OCI-LY7 (cell line): Measurements from ENCODE around the gene MRNIP. TPM values are rescaled to one million over a fixed set of nuclear protein-coding genes. Genes with fewer than 3 reads are reported as not detected.

Source experiments
- BruUV-seq: library from RNA; stranded (reverse); fragments of 400-500 nt; replicated peaks from 2 replicates; lab custom pipeline; 2021; lab: Mats Ljungman, UMichigan
- CTCF ChIA-PET: fragments of 300-600 bp; sonication (Branson Sonifier 250); formaldehyde crosslinking; loops from one replicate; lab custom pipeline; 2022; ENCODE audit warnings: antibody characterized with exemption; ENCODE audit not compliant: unreplicated experiment; lab: Charles Lee
- POLR2A ChIA-PET: fragments of 300-600 bp; sonication (Branson Sonifier 250); formaldehyde crosslinking; loops from one replicate; lab custom pipeline; 2022; ENCODE audit warnings: antibody characterized with exemption; lab: Charles Lee
- DNase-seq: peaks from one replicate; pipeline ENCODE4 v3.0.0-alpha.2; 2015; ENCODE audit warnings: low spot score
- H2AFZ ChIP-seq: fragments of 200-600 bp; sonication (generic), shearing (Covaris generic); 2 replicates; pipeline ENCODE4 v1.6.1; 2014; ENCODE audit warnings: mild to moderate bottlenecking, antibody characterized with exemption, low read length, moderate library complexity
- H3K27ac ChIP-seq: fragments of 200-600 bp; sonication (generic); 2 replicates; pipeline ENCODE4 v1.5.1; 2014; ENCODE audit warnings: mixed run types, low read depth, mild to moderate bottlenecking, moderate library complexity, low read length, inconsistent platforms; ENCODE audit not compliant: poor library complexity, severe bottlenecking
- H3K36me3 ChIP-seq: fragments of 200-600 bp; sonication (generic); 2 replicates; pipeline ENCODE4 v1.6.1; 2014; ENCODE audit warnings: mild to moderate bottlenecking, antibody characterized with exemption, low read length, moderate library complexity, mixed read lengths; ENCODE audit not compliant: insufficient read depth
- H3K4me1 ChIP-seq: fragments of 200-600 bp; sonication (generic); 2 replicates; pipeline ENCODE4 v1.5.1; 2014; ENCODE audit warnings: mild to moderate bottlenecking, low read length; ENCODE audit not compliant: insufficient read depth, poor library complexity, severe bottlenecking
- H3K4me2 ChIP-seq: fragments of 200-600 bp; sonication (generic); 2 replicates; pipeline ENCODE4 v1.6.1; 2014; ENCODE audit warnings: mild to moderate bottlenecking, low read length
- H3K4me3 ChIP-seq: fragments of 200-600 bp; sonication (generic); 2 replicates; pipeline ENCODE4 v1.5.1; 2014; ENCODE audit warnings: mild to moderate bottlenecking, low read depth, low read length; ENCODE audit not compliant: poor library complexity, severe bottlenecking
- H3K79me2 ChIP-seq: fragments of 200-600 bp; sonication (generic); 2 replicates; pipeline ENCODE4 v1.6.1; 2016; ENCODE audit warnings: low read depth, mild to moderate bottlenecking, low read length, moderate library complexity, mixed read lengths; ENCODE audit not compliant: insufficient read depth
- H3K9me2 ChIP-seq: fragments of 200-600 bp; sonication (generic); 2 replicates; pipeline ENCODE4 v1.6.1; 2016; ENCODE audit warnings: mild to moderate bottlenecking, low read length, mixed read lengths; ENCODE audit not compliant: insufficient read depth
- H3K9me3 ChIP-seq: fragments of 200-600 bp; sonication (generic); 2 replicates; pipeline ENCODE4 v1.6.1; 2014; ENCODE audit warnings: mild to moderate bottlenecking, mixed run types, low read length, mixed read lengths
- H4K20me1 ChIP-seq: fragments of 200-600 bp; sonication (generic); 2 replicates; pipeline ENCODE4 v1.6.1; 2014; ENCODE audit warnings: mild to moderate bottlenecking, antibody characterized with exemption, low read length, moderate library complexity, mixed read lengths; ENCODE audit not compliant: insufficient read depth
- CTCF ChIP-seq: fragments of 200-600 bp; sonication (generic); conservative IDR thresholded peaks from 2 replicates; pipeline ENCODE4 v1.5.1; 2014; ENCODE audit warnings: mild to moderate bottlenecking, antibody characterized with exemption, low read length, moderate library complexity, mixed read lengths
- EZH2phosphoT487 ChIP-seq: fragments of 200-600 bp; sonication (generic); IDR thresholded peaks from 2 replicates; pipeline ENCODE4 v1.6.1; 2018; ENCODE audit warnings: low read depth, borderline replicate concordance, mild to moderate bottlenecking, mixed run types, antibody characterized with exemption, low read length, moderate library complexity, mixed read lengths
- intact Hi-C: fragments of 100-400 bp; cut with micrococcal nuclease; formaldehyde crosslinking; loops from one replicate; pipeline ENCODE4 v1.10.0; 2022; ENCODE audit not compliant: unreplicated experiment
- total RNA-seq, 2 experiments: library from RNA; depleted of rRNA in 1 of 2; stranded (reverse); fragments of >200 nt in 1 of 2; shearing (Covaris generic) in 1 of 2; gene quantifications; 2 replicates each; pipeline ENCODE4 v1.2.3, GENCODE V29; 2014 to 2022

Gene MRNIP
- total RNA-seq, 2 experiments from 2014 or later: 70.5 to 78.7 TPM

GRCh38 chr5:179816796-179817469 is 41.7 kb downstream of the MRNIP start:
- ChIA-PET POLR2A (no interaction called here), CTCF (no interaction called here)
- intact Hi-C loops: no loop called here
- H4K20me1 ChIP-seq: peaks cover 2% of the 10 kb centered on the region; the same call in 1 of the 2 replicates
- H3K4me2 ChIP-seq: no peak overlapping the region
- H2AFZ ChIP-seq: no peak overlapping the region
- H3K4me1 ChIP-seq: peaks cover 25% of the 10 kb centered on the region
- H3K36me3 ChIP-seq: no peaks in the 10 kb centered on the region
- DNase-seq: no peak
- peaks cover 11% of the 10 kb centered on the region; the same call in 1 of the 2 replicates for H3K79me2 ChIP-seq
- H3K4me3 ChIP-seq: no peak overlapping the region
- no peaks in the 10 kb centered on the region for H3K9me2 ChIP-seq
- no peak for TF ChIP-seq EZH2phosphoT487
- TF ChIP-seq CTCF: no peak
- no peak overlapping the region for H3K27ac ChIP-seq
- BruUV-seq: no TSS peak
- H3K9me3 ChIP-seq: no peaks in the 10 kb centered on the region

GRCh38 chr5:179816401-179816795 is 42.2 kb downstream of the MRNIP start:
- intact Hi-C loops: no loop called here
- POLR2A ChIA-PET: no interaction called here
- H4K20me1 ChIP-seq: no peaks in the 10 kb centered on the region
- H3K4me3 ChIP-seq: no peak overlapping the region
- no peaks in the 10 kb centered on the region for H3K9me3 ChIP-seq
- CTCF ChIA-PET: no interaction called here
- H2AFZ ChIP-seq: no peak overlapping the region
- H3K4me1 ChIP-seq: peaks cover 24% of the 10 kb centered on the region
- H3K79me2 ChIP-seq: peaks cover 6% of the 10 kb centered on the region; the same call in 1 of the 2 replicates
- H3K9me2 ChIP-seq: no peaks in the 10 kb centered on the region
- DNase-seq: no peak
- H3K4me2 ChIP-seq: no peak overlapping the region
- TF ChIP-seq EZH2phosphoT487 (no peak), CTCF (no peak)
- H3K36me3 ChIP-seq: no peaks in the 10 kb centered on the region
- H3K27ac ChIP-seq: no peak overlapping the region
- no TSS peak for BruUV-seq

- DNase-seq: no peak
- Histone ChIP-seq H3K9me2 (no peaks in the 10 kb centered on the region), H3K4me3 (no peak overlapping the region), H3K4me1 (peaks cover 24% of the 10 kb centered on the region), H4K20me1 (no peaks in the 10 kb centered on the region), H2AFZ (no peak overlapping the region), H3K9me3 (no peaks in the 10 kb centered on the region), H3K36me3 (no peaks in the 10 kb centered on the region), H3K4me2 (no peak overlapping the region), H3K27ac (no peak overlapping the region), H3K79me2 (no peaks in the 10 kb centered on the region)
- ChIA-PET CTCF (no interaction called here), POLR2A (no interaction called here)
- intact Hi-C loops: no loop called here
- no TSS peak for BruUV-seq
- no peak for TF ChIP-seq CTCF
These were observed 42.9 kb downstream of the MRNIP start for GRCh38 chr5:179815491-179816249.
